AG09309 (cell line): ENCODE measurements around the gene PKMYT1.
"Not testable (repeated sequence)": the region's sequence is repeated elsewhere in the genome, so short reads cannot be mapped to it uniquely, and the experiment has no call there.

ENCODE experiments used
- DNase-seq: peaks from one replicate; pipeline ENCODE4 v3.0.0-alpha.2; 2010; ENCODE audit warnings: low read depth
- H3K4me3 ChIP-seq: 2 replicates; pipeline ENCODE4 v1.5.1; 2011; ENCODE audit warnings: mild to moderate bottlenecking, low read depth, low read length, moderate library complexity; ENCODE audit not compliant: control insufficient read depth
- CTCF ChIP-seq: IDR thresholded peaks from 2 replicates; pipeline ENCODE4 v1.5.1; 2011; ENCODE audit warnings: mild to moderate bottlenecking, low read depth, low read length, inconsistent platforms; ENCODE audit not compliant: insufficient read depth, control insufficient read depth; ENCODE audit errors: missing control alignments

The PKMYT1 gene

DNA sequence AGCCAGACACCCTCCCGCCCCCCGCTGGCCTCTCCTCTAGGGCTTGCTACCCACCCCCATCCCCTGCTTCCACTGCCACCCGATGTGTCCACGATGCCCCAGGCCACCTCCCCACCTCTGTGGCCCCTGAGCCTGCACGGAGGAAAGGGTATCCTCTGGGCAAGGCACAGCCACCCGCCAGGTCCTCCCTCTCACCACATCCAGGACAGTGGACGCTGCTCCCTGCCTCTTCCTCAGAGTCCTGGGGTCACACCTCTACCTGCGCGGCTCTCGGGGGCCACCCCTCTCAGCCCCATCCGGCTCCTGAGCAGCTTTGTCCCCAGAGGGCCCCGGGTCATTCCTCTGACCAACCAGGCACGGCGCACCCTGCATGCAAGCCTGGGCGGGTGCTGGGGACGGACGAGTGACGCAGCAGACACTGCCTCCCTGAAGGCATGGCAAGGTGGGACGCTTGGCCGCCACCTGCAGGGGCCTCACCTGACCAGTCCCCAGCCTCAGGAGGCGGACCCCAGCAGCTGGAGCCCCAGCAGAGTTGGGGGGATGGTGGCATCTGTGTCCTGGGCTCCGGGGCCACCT, 43.7 kb downstream of the PKMYT1 start:
- H3K4me3 ChIP-seq: no peak overlapping the region
- no peak for TF ChIP-seq CTCF
- DNase-seq: no peak

DNA sequence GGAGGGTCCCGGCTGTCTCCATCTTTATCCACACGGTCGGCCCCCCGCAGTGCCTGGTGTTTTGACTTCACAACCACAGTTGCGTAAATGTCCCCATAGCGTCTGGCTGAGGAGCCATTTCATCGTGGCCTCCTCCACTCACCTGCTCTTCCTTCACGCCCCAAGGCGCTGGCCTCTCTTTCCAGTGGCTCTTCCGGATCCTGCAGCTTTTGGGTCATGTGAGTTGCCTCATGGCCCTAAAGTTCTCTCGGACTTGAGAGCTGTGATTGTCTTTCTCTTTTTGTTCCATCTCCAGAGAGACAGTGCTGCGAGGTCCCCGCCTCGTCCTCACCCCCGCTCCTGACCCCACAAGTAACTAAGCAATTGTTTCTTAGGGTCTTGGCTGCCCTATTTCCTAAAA, 45.8 kb downstream of the PKMYT1 start:
- no peak for TF ChIP-seq CTCF
- H3K4me3 ChIP-seq: no peak overlapping the region
- no peak for DNase-seq

GRCh38 chr16:2933701-2934100, 46.5 kb downstream of the PKMYT1 start:
- no peak for DNase-seq
- no peak overlapping the region for H3K4me3 ChIP-seq
- no peak for TF ChIP-seq CTCF

DNA sequence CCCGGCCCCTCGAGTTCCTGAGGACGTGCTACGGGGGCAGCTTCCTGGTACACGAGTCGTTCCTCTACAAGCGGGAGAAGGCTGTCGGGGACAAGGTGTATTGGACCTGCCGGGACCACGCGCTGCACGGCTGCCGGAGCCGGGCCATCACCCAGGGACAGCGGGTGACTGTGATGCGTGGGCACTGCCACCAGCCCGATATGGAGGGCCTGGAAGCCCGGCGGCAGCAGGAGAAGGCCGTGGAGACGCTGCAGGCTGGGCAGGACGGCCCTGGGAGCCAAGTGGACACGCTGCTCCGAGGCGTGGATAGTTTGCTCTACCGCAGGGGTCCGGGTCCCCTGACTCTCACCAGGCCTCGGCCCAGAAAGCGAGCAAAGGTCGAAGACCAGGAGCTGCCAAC, 47.1 kb downstream of the PKMYT1 start:
- DNase-seq: no peak
- H3K4me3 ChIP-seq: no peak overlapping the region
- no peak for TF ChIP-seq CTCF

DNA sequence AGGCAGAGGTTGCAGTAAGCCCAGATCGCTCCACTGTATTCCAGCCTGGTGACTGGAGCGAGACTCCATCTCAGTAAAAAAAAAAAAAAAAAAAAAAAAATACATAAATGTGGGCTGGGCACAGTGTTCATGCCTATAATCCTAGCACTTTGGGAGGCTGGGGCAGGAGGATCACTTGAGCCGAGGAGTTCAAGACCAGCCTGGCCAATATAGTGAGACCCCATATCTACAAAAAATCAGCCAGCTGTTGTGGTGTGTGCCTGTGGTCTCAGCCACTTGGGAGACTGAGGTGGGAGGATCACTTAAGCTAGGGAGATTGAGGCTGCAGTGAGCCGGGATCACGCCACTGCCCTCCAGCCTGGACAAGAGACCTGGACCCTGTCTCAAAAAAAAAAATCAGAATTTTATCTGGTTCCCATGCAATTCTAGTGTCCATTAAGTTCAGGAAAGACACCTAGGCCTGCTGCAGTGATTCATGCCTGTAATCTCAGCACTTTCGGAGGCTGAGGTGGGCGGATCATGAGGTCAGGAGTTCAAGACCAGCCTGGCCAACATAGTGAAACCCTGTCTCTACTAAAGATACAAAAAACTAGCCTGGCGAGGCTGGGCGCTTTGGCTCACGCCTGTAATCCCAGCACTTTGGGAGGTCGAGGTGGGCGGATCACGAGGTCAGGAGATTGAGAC, 48.9 kb downstream of the PKMYT1 start:
- DNase-seq, H3K4me3 ChIP-seq: not testable (repeated sequence)

- DNase-seq: no peak
- no peak overlapping the region for H3K4me3 ChIP-seq
- TF ChIP-seq CTCF: no peak
These were observed 50.0 kb downstream of the PKMYT1 start for GRCh38 chr16:2930236-2930635.

- no peak overlapping the region for H3K4me3 ChIP-seq
- DNase-seq: no peak
- TF ChIP-seq CTCF: no peak
These were observed 50.6 kb downstream of the PKMYT1 start for GRCh38 chr16:2929693-2930092.
